NCI-H82 treated with DMSO at 0.1 percent for 48 hours (cell line): ENCODE measurements around the gene SPDL1.
A peak's percentile ranks its signal among the peaks of the same experiment; 100 is the strongest.
"Not testable (repeated sequence)": the region's sequence is repeated elsewhere in the genome, so short reads cannot be mapped to it uniquely, and the experiment has no call there.

ENCODE experiments used
- DNase-seq: peaks from one replicate; lab custom pipeline; 2025; ENCODE audit not compliant: unreplicated experiment; lab: John Stamatoyannopoulos, UW

SPDL1 gene

DNA sequence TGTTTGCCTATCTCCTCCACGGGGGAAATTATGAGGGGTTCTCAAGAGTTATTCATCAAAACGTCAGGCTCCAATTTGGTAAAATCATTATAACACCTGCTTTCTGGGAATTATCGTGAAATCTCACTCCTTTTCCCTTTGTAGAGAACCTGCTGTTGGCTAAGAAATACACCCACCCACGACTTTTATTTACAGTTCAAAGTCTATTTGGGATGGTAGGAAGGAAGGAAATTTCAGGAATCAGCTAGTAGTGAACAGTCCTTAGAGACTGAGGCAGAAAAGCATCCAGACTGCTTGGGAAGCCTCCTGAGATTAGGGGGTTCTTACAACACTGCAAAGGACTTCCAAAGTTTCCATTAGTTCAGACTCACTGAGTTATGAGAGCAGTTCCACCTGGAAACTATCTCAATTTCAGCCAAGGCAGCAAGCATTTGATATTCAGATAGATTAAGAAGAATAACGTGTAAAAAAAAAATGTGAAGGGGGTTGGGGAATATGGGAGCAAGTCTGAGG lies 9.4 kb upstream of the SPDL1 start:
- no peak for DNase-seq

DNA sequence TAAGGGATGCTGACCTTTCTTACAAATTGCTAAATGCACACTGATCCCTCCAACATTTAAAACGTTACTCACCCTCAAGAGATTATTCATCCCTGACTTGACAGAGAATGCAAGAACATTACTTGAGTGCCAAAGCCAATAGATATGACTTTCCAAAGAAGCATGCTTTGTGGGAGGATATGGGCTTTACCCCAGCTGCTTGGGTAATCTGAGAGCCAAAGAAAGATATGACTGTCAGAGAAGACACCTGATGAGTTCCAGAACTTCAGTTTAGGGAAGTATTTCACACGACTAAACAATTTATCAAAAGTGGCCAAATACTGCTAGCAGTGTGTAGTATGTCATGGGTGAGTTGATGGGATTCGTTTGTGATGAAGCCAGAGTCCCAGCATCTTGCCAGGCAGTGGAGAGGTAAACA lies 7.4 kb upstream of the SPDL1 start:
- DNase-seq: no peak

DNA sequence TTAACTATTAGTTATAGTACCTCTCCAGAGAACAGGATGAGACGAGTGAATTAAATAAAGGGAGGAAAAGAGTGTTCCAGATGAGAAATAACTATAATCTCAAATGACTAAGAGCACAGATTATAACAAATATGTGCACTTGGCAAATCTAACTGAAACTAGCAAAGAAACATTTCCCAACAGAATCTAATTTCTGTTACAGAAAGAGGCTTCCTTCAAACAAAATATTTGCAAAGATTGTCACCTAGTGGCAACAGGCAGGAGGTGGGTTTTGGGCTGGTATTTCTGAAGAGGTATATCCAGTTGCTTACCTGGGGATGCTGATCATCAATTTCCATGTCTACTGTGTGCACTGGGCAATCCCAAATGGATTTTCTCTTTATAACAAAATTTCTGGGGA lies 5.6 kb upstream of the SPDL1 start:
- DNase-seq: no peak

DNA sequence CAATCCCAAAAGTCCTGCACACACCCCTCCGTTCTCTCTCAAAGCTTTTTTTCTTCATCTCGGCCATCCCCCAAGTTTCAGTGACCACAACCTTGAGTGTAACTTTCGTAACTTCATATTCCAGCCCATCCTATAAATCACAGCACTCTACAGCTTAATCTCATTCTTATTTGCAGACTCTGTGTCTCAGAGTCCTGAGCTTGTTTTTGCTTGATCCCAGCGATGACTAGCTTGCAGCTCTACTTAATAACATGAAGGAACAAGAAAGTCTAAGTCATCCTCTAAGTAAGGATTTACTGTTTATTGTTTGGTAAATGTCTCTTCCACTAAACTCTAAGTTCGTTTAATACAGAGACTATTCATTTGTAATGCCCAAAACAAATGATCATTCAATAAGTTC lies 2.6 kb upstream of the SPDL1 start:
- no peak for DNase-seq

DNA sequence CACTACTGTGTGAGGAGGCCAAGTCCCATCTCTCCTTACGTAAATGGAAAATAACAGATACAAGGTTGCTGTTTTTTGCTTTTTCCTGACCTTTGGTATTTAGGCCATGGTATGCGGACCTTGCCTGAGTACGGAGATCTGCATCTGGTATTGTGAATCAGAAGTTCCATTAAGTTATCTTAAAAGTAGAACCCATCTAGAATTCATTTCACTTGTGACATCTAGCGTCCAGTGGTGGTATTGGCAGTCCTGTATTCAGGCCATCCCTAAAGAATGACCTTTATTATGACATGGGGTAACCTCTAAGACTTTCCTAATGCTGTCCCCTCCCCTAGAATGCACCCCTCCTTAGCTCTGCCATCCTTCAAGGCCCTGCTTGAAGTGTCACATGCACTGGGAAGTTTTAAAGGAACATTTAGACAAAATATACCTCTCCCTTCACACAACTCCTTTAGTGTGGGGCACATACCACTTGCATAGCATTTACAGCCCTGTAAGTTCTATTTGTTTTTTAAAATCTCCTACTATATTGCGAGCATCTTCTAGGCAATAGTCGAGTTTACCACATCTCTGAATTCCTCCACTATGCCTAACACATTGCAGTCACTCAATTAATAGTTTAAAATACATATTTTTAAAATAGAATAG lies 1.9 kb upstream of the SPDL1 start:
- peak; percentile 3 for DNase-seq

DNA sequence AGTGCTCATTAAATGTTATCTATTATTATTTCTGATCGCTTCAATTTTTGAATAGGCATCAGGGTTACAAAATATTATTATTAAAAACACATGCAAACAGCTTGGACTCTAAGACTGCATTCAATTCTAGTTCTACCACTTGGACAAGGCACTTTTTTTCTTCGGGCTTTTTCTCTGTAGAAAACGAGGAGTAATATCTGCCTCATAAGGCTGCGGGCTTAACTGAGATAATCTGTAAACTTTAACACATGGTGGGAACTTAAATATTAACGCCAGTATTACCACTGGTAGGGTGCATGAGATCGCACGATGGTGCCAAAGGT lies 511 bp upstream of the SPDL1 start:
- DNase-seq: peak; percentile 72

DNA sequence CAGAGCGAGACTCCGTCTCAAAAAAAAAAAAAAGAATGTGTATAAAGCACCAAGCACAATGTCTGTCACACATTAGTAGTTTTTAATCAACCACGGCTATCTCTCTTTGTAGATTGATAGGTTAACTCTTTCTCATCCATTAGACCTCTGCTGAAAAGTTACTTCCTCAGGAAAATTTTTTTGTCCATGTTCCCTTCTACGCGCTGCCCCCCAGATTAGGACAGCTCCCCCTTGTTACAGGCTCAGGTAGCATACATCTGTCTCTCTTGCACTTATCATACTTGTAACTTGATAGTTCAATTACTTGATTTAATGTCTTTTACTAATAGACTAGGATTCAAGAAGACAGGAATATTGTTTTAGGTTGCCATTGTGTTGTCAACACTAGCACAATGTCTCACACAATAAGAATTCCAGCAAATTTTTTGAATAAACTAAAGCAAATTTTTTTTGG lies 1.5 kb downstream of the SPDL1 start:
- DNase-seq: no peak

DNA sequence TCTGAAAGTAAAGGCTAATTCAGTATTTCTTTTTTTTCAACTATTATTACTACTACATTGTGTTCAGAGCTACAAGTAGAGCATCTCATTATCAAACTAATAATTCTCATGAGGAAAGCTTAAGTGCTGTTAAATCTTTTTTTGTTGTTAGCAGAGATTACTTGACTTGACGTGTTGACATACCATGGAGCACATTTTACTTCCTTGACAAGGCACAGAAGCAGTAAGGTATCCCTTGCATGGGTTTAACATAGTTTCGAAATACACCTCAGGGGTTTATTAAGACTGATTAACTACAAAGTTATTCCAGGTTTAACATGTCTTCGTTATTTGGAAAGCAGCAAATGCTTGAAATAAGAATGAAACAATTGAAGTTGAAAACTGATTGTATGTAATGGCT lies 7.0 kb downstream of the SPDL1 start:
- DNase-seq: no peak

DNA sequence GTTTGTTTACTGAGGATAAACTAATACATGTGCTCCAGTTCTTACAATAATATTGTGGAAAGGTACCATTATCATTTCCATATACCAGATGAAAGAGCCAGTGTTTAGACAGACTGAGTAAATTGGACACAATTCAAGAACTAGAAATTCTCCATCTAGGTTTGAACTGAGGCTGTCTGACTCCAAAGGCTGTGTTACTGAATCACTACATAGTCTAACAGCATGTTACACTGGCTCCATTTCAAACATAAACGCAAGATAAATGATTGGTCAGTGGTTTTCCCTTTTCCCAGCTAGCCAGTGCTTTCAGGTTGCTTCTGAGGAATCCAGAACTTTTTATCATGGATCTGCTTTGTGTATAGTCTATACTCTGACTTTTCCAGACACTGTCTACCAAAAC lies 8.1 kb downstream of the SPDL1 start:
- DNase-seq: no peak

DNA sequence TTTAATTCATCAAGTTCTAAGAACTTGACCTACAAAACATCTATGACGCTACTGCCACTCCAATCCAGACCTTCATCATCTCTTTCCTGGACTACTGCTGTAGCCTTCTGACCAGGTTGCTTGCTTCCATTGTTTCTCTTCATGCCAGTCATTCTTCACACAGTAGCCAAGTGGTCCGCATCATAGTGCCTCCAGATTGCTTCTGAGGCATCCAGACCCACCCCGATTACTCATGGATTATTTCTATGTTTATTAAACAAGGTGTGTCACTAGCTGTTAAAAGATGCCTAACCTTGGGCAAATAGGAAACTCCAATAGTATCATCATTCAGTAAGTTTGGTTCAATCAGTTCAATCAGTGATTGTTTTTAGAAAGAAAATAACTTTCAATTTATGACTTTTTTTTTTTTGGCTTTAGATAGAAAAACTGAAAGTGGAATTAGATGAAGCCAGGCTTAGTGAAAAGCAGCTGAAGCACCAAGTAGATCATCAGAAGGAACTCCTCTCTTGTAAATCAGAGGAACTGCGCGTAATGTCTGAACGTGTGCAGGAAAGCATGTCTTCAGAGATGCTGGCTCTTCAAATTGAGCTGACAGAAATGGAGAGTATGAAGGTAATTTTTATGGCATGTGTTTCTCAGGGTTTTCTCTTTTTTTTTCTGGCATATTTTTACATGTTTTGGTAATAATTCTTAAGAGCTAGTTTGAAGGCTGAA lies 9.5 kb downstream of the SPDL1 start:
- DNase-seq: no peak

DNA sequence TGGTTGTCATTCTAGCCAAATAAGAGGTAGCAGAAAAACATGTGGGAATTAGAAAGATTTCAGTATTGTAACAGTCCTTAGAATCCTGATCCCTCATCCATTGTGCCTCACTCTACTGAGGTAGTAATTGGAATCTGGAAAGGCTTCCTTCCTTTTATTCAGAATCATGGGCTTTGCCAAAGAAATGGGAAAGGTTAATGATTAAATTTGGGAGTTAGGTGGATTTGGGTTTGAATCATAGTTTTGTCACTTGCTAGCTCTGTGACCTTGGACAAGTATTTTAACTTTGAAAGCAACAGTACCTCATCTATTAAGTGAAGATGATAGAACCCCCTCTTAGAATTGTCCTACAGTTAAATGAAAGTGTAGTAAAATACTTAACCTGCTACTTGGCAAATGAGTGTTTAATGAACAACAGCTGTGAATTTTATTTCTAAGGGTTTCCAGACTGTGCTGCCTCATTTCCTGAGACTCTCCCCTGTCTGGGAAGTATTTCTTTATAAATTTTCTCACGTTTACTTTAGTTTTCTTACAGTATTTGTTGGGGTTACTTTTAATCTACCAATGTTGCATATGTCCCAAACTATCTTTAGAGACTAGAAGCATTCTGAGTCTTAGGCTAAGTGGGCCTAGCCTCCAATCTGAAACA lies 11.7 kb downstream of the SPDL1 start:
- no peak for DNase-seq

DNA sequence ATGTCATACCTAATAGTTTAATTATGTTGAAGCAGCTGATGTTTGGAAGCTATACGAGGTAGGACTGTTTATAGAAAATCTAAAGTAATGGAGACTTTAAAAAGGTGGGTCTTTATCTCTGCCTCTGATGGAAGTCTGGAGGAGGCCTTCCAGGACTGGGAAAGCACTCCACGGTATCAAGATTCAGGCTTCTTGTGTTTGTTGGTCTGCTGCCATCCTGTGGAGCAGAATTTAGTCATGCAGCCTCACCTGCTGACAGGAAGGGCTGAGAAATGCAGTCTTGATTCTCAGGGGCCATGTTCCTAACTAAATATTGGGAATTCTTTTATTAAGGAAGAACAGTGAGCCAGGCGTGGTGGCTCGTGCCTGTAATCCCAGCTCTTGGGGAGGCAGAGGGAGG lies 15.9 kb downstream of the SPDL1 start:
- no peak for DNase-seq

DNA sequence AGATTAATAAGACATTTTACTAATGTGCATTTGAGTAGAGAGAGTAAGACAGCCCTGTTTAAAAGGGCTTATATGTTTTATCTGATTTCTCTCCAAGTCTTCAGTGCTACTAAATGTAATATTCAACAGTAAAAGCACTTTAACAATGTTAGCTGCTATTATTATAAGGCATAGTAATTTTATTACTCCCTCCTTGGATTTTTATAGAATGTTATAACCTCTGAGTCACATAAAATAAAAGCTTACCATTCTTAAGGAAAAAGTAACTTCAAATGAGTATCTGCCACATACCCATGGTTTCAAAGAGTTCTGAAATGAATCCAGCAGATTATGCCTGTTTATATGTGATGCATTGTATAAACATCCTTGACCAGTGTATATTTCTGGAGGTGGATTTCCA lies 19.0 kb downstream of the SPDL1 start:
- no peak for DNase-seq

DNA sequence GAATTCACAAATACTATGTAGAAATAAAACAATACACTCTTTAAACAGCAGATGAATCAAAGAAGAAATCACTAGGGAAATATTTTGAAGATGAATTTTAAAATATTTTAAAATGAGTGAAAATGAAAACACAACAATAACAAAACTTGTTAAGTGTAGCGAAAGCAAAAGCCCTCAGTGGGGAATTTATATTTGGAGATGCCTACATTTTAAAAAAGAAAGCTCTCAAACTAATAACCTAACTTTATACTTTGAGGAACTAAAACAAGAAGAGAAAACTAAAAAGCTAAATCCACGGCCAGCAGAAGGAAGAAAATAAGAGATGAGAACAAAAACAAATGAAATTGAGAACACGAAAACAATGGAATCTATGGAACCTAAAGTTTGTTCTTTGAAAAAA lies 22.7 kb downstream of the SPDL1 start:
- no peak for DNase-seq

DNA sequence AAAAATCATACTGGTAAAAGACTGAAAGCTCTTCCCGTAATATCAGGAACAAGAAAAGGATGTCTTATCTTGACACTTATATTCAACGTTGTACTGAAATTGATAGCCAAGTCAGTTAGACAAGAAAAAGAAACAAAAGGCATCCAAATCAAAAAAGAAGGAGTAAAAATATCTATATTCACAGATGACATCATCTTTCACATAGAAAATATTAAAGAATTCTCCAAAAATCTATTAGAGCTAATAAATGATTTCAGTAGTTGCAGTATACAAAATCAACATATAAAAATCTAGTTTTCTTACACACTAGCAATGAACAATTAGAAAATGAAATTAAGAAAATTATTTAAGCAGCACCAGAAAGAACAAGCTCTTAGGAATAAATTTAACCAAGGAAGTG lies 24.3 kb downstream of the SPDL1 start:
- no peak for DNase-seq

DNA sequence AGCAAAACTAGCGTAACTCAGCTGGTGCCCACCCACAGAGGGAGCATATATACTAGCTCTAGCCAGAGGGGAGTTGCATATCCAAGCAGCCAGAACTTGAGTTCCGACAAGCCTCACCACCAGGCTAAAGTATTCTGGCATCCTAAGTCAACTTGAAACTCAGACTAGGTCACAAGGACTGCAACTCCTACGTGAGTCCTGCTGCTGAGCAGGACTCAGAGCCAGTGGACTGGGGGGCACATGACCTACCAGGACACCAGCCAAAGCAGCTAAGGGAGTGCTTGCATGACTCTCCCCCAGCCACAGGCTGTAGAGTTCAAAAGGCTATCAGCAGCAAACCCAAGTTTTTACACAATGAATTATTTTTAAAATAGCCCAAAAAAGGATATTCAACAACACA lies 26.1 kb downstream of the SPDL1 start:
- no peak for DNase-seq

DNA sequence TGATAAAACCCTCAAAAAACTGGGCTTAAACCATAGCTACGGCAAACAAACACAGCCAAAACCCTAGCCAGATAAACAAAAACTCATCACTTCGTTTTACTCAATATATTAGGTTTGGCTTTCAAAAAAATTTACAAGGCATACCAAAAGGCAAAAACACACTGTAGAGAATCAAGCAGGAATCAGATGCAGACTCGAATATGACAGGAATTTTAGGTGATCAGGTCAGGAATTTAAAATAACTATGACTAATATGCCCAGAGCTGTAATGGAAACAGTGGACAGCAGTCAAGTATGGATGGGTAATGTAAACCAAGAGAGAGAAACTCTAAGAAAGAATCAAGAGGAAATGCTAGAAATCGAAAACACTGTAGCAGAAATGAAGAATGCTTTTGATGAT lies 27.0 kb downstream of the SPDL1 start:
- DNase-seq: no peak

DNA sequence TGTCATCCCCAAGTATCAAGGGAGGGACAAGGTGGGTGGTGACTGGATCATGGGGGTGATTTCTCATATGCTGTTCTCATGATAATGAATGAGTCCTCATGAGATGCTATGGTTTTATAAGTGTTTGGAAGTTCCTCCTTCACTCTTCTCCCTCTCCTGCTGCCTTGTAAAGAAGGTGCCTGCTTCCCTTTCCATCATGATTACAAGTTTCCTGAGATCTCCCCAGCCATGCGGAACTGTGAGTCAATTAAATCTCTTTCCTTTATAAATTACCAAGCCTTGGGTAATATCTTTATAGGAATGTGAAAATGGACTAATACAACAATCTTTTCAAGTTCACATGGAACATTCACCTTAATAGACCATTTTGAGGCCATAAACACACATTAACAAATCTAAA lies 32.0 kb downstream of the SPDL1 start:
- no peak for DNase-seq

DNA sequence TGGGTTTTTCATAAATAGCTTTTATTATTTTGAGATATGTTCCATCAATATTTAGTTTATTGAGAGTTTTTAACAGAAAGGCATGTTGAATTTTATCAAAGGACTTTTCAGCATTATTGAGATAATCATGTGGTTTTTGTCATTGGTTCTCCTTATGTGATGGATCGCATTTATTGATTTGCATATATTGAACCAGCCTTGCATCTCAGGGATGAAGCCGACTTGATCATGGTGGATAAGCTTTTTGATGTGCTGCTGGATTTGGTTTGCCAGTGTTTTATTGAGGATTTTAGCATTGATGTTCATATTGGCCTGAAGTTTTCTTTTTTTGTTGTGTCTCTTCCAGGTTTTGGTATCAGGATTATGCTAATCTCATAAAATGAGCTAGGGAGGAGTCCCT lies 40.7 kb downstream of the SPDL1 start:
- DNase-seq: not testable (repeated sequence)

DNA sequence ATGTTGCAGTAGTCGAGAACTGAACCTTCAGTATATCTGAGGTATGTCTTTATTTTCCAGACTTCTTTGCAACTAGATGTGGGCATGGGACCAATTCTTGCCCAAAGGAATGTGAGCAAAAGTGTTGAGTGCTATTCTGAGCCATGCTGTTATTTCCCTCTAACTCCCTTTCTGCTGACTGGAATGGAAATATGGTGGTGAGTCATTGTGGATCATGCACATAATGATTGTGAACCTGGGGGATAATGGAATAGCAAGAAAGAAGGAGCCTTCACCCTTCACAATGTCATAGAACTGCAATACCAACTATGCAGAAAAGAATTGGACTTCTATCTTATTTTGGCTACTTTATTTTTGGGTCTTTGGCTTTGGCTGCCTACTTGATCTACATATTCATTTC lies 43.2 kb downstream of the SPDL1 start:
- no peak for DNase-seq

DNA sequence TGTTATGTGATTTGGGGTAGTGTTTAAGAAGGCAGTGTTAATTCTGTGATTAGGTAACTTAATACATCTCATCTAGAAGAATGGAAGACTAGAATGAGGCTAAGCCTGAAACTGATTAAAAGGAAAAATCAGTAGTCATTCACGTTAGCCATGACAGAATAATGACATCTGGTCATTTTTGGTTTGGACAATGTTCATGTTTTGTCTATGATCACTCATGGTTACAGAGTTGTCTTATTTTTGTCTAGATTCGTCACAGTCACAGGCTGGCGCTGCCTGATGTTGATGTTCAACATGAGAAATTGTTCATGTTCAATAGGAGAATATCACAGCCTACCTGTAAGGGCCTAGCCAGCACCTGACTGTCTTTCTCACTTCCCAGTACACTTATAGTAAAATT lies 44.0 kb downstream of the SPDL1 start:
- DNase-seq: no peak

DNA sequence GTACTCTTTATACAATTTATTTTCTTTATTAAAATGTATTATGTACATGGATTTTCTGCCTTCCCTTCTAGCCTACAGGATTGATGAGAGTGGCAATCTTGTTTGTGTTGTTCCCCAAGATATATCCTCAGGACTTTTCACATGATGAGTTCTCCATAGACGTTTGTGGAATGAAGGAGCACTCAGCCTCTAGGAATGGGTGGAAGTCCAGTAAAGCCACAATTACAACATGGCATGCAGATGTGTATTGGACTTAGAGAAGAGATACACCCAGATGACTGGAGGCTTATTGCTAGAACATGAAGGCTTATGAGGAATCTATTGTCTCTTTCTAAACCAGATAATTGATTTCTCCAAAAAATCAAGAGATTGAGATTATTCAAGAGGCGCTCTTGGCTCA lies 45.3 kb downstream of the SPDL1 start:
- no peak for DNase-seq
